ENCODE results near the gene SNX4. TPM values are rescaled to one million over a fixed set of nuclear protein-coding genes. Genes with fewer than 3 reads are reported as not detected.
A peak's percentile ranks its signal among the peaks of the same experiment; 100 is the strongest.

Gene SNX4
- polyA plus RNA-seq, 1 donor (not counting 4 experiments of a cell fraction or from before 2014, with no cell fraction given) = 17.9 TPM

GRCh38 chr3:125460233-125460632, 59.8 kb downstream of the SNX4 start:
- no peaks in the 10 kb centered on the region for H3K9me3 ChIP-seq (ENCODE audit: control insufficient read depth, low read depth, low read length)
- no peak for TF ChIP-seq EZH2 (IDR thresholded peaks at IDR 0.05; ENCODE audit: low read length)
- no peak for TF ChIP-seq CTCF (optimal IDR thresholded peaks at IDR 0.05 in 1 of 3, IDR thresholded peaks at IDR 0.05 in 1 of 3, conservative IDR thresholded peaks at IDR 0.05 in 1 of 3; ENCODE audit: extremely low read depth in 1 of 3, insufficient read depth in 2 of 3, low read length in 3 of 3)

GRCh38 chr3:125443923-125444322, 76.1 kb downstream of the SNX4 start:
- FAIRE-seq (no peak), DNase-seq (ENCODE audit: low read depth, low spot score) (peak; percentile 48)
- Histone ChIP-seq H3K4me3 (ENCODE audit: control insufficient read depth in 2 of 3, extremely low read depth in 1 of 3, insufficient read depth in 2 of 3, low read depth in 1 of 3, low read length in 3 of 3) (no peak overlapping the region), H3K79me2 (ENCODE audit: control insufficient read depth, insufficient read depth, low read length) (no peaks in the 10 kb centered on the region), H3K4me1 (ENCODE audit: control insufficient read depth, extremely low read depth, insufficient read depth, low read length) (peaks cover 12% of the 10 kb centered on the region), H3K9ac (ENCODE audit: control insufficient read depth, extremely low read depth, insufficient read depth, low read length) (no peak overlapping the region), H3K27ac (ENCODE audit: control insufficient read depth, insufficient read depth, low read length) (no peak overlapping the region), H3K4me2 (ENCODE audit: control insufficient read depth, extremely low read depth, insufficient read depth, low read depth, low read length) (no peak overlapping the region), H3K27me3 (ENCODE audit: control insufficient read depth, extremely low read depth, insufficient read depth, low read length) (no peaks in the 10 kb centered on the region), H4K20me1 (ENCODE audit: control insufficient read depth, extremely low read depth, insufficient read depth, low read length) (no peaks in the 10 kb centered on the region), H2AFZ (ENCODE audit: control insufficient read depth, low read length) (no peak overlapping the region), H3K9me1 (ENCODE audit: control insufficient read depth, extremely low read depth, insufficient read depth, low read length) (no peaks in the 10 kb centered on the region), H3K9me3 (ENCODE audit: control insufficient read depth, low read depth, low read length) (no peaks in the 10 kb centered on the region), H3K36me3 (ENCODE audit: control insufficient read depth in 2 of 2, extremely low read depth in 1 of 2, insufficient read depth in 2 of 2, low read length in 2 of 2) (no peaks in the 10 kb centered on the region)
- dilution Hi-C loops (cut with MboI; ENCODE audit: extremely low pct_ligation_motif_present, low sequenced_read_pairs) = no loop called here
- TF ChIP-seq CTCF (optimal IDR thresholded peaks at IDR 0.05 in 1 of 3, IDR thresholded peaks at IDR 0.05 in 1 of 3, conservative IDR thresholded peaks at IDR 0.05 in 1 of 3; ENCODE audit: extremely low read depth in 1 of 3, insufficient read depth in 2 of 3, low read length in 3 of 3) (no peak), EZH2 (IDR thresholded peaks at IDR 0.05; ENCODE audit: low read length) (no peak)

More at GRCh38 chr3:125460233-125460632, 59.8 kb downstream of the SNX4 start:
- H3K4me1 ChIP-seq (ENCODE audit: control insufficient read depth, extremely low read depth, insufficient read depth, low read length) = no peaks in the 10 kb centered on the region
- no peak for FAIRE-seq
- H3K27me3 ChIP-seq (ENCODE audit: control insufficient read depth, extremely low read depth, insufficient read depth, low read length) = no peaks in the 10 kb centered on the region
- H3K27ac ChIP-seq (ENCODE audit: control insufficient read depth, insufficient read depth, low read length) = no peak overlapping the region
- H2AFZ ChIP-seq (ENCODE audit: control insufficient read depth, low read length) = no peak overlapping the region
- no peak overlapping the region for H3K9ac ChIP-seq (ENCODE audit: control insufficient read depth, extremely low read depth, insufficient read depth, low read length)
- H3K4me3 ChIP-seq (ENCODE audit: control insufficient read depth in 2 of 3, extremely low read depth in 1 of 3, insufficient read depth in 2 of 3, low read depth in 1 of 3, low read length in 3 of 3) = no peak overlapping the region
- dilution Hi-C loops (cut with MboI; ENCODE audit: extremely low pct_ligation_motif_present, low sequenced_read_pairs) = no loop called here
- DNase-seq (ENCODE audit: low read depth, low spot score) = no peak
- peaks cover 7 to 12% of the 10 kb centered on the region in 2 experiments for H3K36me3 ChIP-seq (ENCODE audit: control insufficient read depth in 2 of 2, extremely low read depth in 1 of 2, insufficient read depth in 2 of 2, low read length in 2 of 2)
- no peaks in the 10 kb centered on the region for H3K79me2 ChIP-seq (ENCODE audit: control insufficient read depth, insufficient read depth, low read length)
- H3K9me1 ChIP-seq (ENCODE audit: control insufficient read depth, extremely low read depth, insufficient read depth, low read length) = no peaks in the 10 kb centered on the region
- H4K20me1 ChIP-seq (ENCODE audit: control insufficient read depth, extremely low read depth, insufficient read depth, low read length) = no peaks in the 10 kb centered on the region
- H3K4me2 ChIP-seq (ENCODE audit: control insufficient read depth, extremely low read depth, insufficient read depth, low read depth, low read length) = no peak overlapping the region
